K562 (cell line): ENCODE results near the gene EFHD2. TPM values are rescaled to one million over a fixed set of nuclear protein-coding genes. Genes with fewer than 3 reads are reported as not detected.

Source experiments
- ARID2 ChIP-seq: fragments of 450-650 bp; IDR thresholded peaks from 2 replicates; pipeline ENCODE4 v1.6.1; 2017; ENCODE audit warnings: antibody characterized with exemption, mild to moderate bottlenecking
- ATF3 ChIP-seq, 2 experiments: fragments of 450-650 bp in 1 of 2; sonication (generic) in 1 of 2; formaldehyde crosslinking in 1 of 2; IDR thresholded peaks in 1 of 2; conservative IDR thresholded peaks in 1 of 2; 2 replicates each; pipeline versions ENCODE4 v1.6.1 to v1.8.1; 2016 to 2023; ENCODE audit warnings: mild to moderate bottlenecking in 2 of 2, moderate library complexity in 2 of 2, inconsistent platforms in 1 of 2, missing genetic modification reagents in 1 of 2
- BMI1 ChIP-seq: fragments of 150-350 bp; IDR thresholded peaks from 2 replicates; pipeline ENCODE4 v1.6.1; 2014; ENCODE audit warnings: low read length
- CBX2 ChIP-seq: fragments of 200-600 bp; sonication (generic); IDR thresholded peaks from one replicate; pipeline ENCODE4 v1.6.1; 2012; ENCODE audit warnings: mild to moderate bottlenecking, low read length, inconsistent platforms; ENCODE audit not compliant: insufficient read depth, poor library complexity, severe bottlenecking
- CCNT2 ChIP-seq: IDR thresholded peaks from 2 replicates; pipeline ENCODE4 v1.6.1; 2011; ENCODE audit warnings: borderline replicate concordance, low read depth, mild to moderate bottlenecking, moderate library complexity, mixed read lengths, low read length; ENCODE audit not compliant: insufficient read length; ENCODE audit errors: extremely low read depth
- CREM ChIP-seq: IDR thresholded peaks from 2 replicates; pipeline ENCODE4 v1.6.1; 2014; ENCODE audit warnings: antibody characterized with exemption, low read depth
- CTBP1 ChIP-seq: fragments of 450-650 bp; IDR thresholded peaks from 2 replicates; pipeline ENCODE4 v1.6.1; 2016; ENCODE audit warnings: borderline replicate concordance
- E2F3 ChIP-seq: fragments of 250-450 bp; sonication (Bioruptor Pico); IDR thresholded peaks from 2 replicates; pipeline ENCODE4 v1.4.0; 2020; ENCODE audit warnings: mild to moderate bottlenecking
- ELF1 ChIP-seq: fragments of 200-800 bp; sonication (Bioruptor generic); IDR thresholded peaks from 2 replicates; pipeline ENCODE4 v1.6.1; 2016; ENCODE audit warnings: missing genetic modification characterization, missing compliant biosample characterization
- ETS1 ChIP-seq: conservative IDR thresholded peaks from 2 replicates; pipeline ENCODE4 v1.6.1; 2011; ENCODE audit warnings: low read depth, mild to moderate bottlenecking, low read length; ENCODE audit not compliant: control insufficient read depth
- FOXP1 ChIP-seq: sonication (generic); formaldehyde crosslinking; IDR thresholded peaks from 2 replicates; pipeline ENCODE4 v1.8.0; 2022; ENCODE audit warnings: mild to moderate bottlenecking, missing genetic modification reagents
- GABPA ChIP-seq: fragments of 200-800 bp; sonication (Bioruptor generic); conservative IDR thresholded peaks from 2 replicates; pipeline ENCODE4 v1.6.1; 2016; ENCODE audit warnings: low read depth, missing genetic modification characterization, missing compliant biosample characterization
- HDAC8 ChIP-seq: fragments of 450-650 bp; IDR thresholded peaks from 2 replicates; pipeline ENCODE4 v1.6.1; 2016; ENCODE audit warnings: mild to moderate bottlenecking, missing genetic modification characterization, moderate library complexity, missing compliant biosample characterization
- HMG20B ChIP-seq: fragments of 250-450 bp; sonication (Bioruptor Pico); IDR thresholded peaks from 2 replicates; pipeline ENCODE4 v1.5.0; 2021; ENCODE audit warnings: mild to moderate bottlenecking
- L3MBTL2 ChIP-seq: fragments of 450-650 bp; IDR thresholded peaks from 2 replicates; pipeline ENCODE4 v1.6.1; 2016; ENCODE audit warnings: mild to moderate bottlenecking, moderate library complexity
- MCM5 ChIP-seq: fragments of 450-650 bp; IDR thresholded peaks from 2 replicates; pipeline ENCODE4 v1.6.1; 2016; ENCODE audit warnings: low read depth
- NEUROD1 ChIP-seq: fragments of 150-350 bp; IDR thresholded peaks from 2 replicates; pipeline ENCODE4 v1.6.1; 2014; ENCODE audit warnings: borderline replicate concordance, low read length, low read depth; ENCODE audit not compliant: partially characterized antibody
- NONO ChIP-seq, 2 experiments: fragments of 200-400 bp in 1 of 2; fragments of 450-650 bp in 1 of 2; formaldehyde crosslinking in 1 of 2; IDR thresholded peaks; 2 replicates each; pipeline ENCODE4 v1.6.1; 2017; ENCODE audit warnings: low read depth in 2 of 2, mild to moderate bottlenecking in 2 of 2, moderate library complexity in 2 of 2, low read length in 1 of 2
- NR1H2 ChIP-seq: sonication (generic); formaldehyde crosslinking; IDR thresholded peaks from 2 replicates; pipeline ENCODE4 v1.4.0; 2020; ENCODE audit warnings: mild to moderate bottlenecking, missing genetic modification reagents
- PHF8 ChIP-seq: fragments of 200-600 bp; sonication (generic); IDR thresholded peaks from 2 replicates; pipeline ENCODE4 v1.6.1; 2012; ENCODE audit warnings: mixed run types, mild to moderate bottlenecking, inconsistent platforms, low read length, moderate library complexity, borderline replicate concordance
- SP1 ChIP-seq: sonication (generic); formaldehyde crosslinking; IDR thresholded peaks from 2 replicates; pipeline ENCODE4 v1.8.1; 2022; ENCODE audit warnings: mild to moderate bottlenecking, missing genetic modification reagents
- UBTF ChIP-seq, 2 experiments: IDR thresholded peaks; 2 replicates each; pipeline ENCODE4 v1.6.1; 2012; ENCODE audit warnings: improper control_type of control experiment in 2 of 2, low read depth in 2 of 2, low read length in 2 of 2, borderline replicate concordance in 1 of 2
- ZNF41 ChIP-seq: fragments of 250-450 bp; sonication (Bioruptor Pico); conservative IDR thresholded peaks from 2 replicates; pipeline ENCODE4 v1.4.0; 2020; ENCODE audit warnings: mild to moderate bottlenecking
- polyA plus RNA-seq, 8 experiments: library from polyadenylated mRNA; depleted of rRNA in 4 of 8; stranded (reverse) in 5 of 8; unstranded in 3 of 8; fragments of >200 nt; fragmentation: Nextera tagmentation in 2 of 8; fragmentation: Illumina TruSeq in 1 of 8; extraction: Ambion mirVana in 2 of 8; extraction: Trizol in 1 of 8; gene quantifications; 2 replicates each; pipeline versions ENCODE4 v1.2.1 to v1.2.3, GENCODE V29; 2011 to 2014; ENCODE audit warnings: inconsistent platforms in 1 of 8, missing spikeins in 1 of 8
- total RNA-seq, 7 experiments: library from RNA; depleted of rRNA in 6 of 7; stranded (reverse); fragments of >200 nt in 6 of 7; fragmentation: Illumina TruSeq in 2 of 7; extraction: Trizol in 2 of 7; gene quantifications; 2 replicates each; pipeline versions ENCODE4 v1.2.1 to v1.2.3, GENCODE V29; 2011 to 2021; ENCODE audit warnings: low replicate concordance in 1 of 7

EFHD2 gene
- total and polyA plus RNA-seq, 9 of the 15 experiments (the other 6 are each of a cell fraction or from before 2014, with no cell fraction given): 1.7 to 73.5 (median 25.2) TPM

- TF ChIP-seq PHF8 (peak; percentile 77; the same call in 1 of the 2 replicates), ETS1 (0 out of 2 replicates have a peak, but pooled peaks have one; percentile 11), NONO (IDR thresholded peaks at IDR 0.05; ENCODE audit: low read depth in 2 of 2, low read length in 1 of 2) (peak in 1 of 2 experiments; percentile 87; a peak in 3 of 4 replicates), CBX2 (no peak), MCM5 (no peak), HMG20B (CRISPR knock-in tag) (no peak), NR1H2 (peak; percentile 45; the same call in 1 of the 2 replicates), BMI1 (peak; percentile 84), L3MBTL2 (peak; percentile 58), CTBP1 (peak; percentile 82; the same call in 1 of the 2 replicates), ELF1 (tag) (peak; percentile 90), SP1 (CRISPR knock-in tag) (peak; percentile 72; the same call in 1 of the 2 replicates), ZNF41 (no peak), NEUROD1 (peak; percentile 59), ARID2 (no peak), CREM (peak; percentile 87), HDAC8 (tag) (no peak), FOXP1 (CRISPR knock-in tag) (peak; percentile 70; the same call in 1 of the 2 replicates), CCNT2 (peak; percentile 80), E2F3 (peak; percentile 32; the same call in 1 of the 2 replicates), GABPA (tag) (peak; percentile 62), ATF3 (IDR thresholded peaks at IDR 0.05) (peak; percentile 34; the same call in 1 of the 2 replicates), ATF3 (CRISPR knock-in tag; conservative IDR thresholded peaks at IDR 0.05) (no peak), UBTF (IDR thresholded peaks at IDR 0.05; ENCODE audit: borderline replicate concordance in 1 of 2, low read depth in 2 of 2, low read length in 2 of 2) (peak in 1 of 2 experiments; percentile 38; a peak in 1 of 4 replicates)
Measured at GRCh38 chr1:15409388-15410222, at the start of gene EFHD2 (continued).
